ENCODE measurements around the gene OR2T8.
"Not testable (repeated sequence)": the region's sequence is repeated elsewhere in the genome, so short reads cannot be mapped to it uniquely, and the experiment has no call there.

Gene OR2T8

DNA sequence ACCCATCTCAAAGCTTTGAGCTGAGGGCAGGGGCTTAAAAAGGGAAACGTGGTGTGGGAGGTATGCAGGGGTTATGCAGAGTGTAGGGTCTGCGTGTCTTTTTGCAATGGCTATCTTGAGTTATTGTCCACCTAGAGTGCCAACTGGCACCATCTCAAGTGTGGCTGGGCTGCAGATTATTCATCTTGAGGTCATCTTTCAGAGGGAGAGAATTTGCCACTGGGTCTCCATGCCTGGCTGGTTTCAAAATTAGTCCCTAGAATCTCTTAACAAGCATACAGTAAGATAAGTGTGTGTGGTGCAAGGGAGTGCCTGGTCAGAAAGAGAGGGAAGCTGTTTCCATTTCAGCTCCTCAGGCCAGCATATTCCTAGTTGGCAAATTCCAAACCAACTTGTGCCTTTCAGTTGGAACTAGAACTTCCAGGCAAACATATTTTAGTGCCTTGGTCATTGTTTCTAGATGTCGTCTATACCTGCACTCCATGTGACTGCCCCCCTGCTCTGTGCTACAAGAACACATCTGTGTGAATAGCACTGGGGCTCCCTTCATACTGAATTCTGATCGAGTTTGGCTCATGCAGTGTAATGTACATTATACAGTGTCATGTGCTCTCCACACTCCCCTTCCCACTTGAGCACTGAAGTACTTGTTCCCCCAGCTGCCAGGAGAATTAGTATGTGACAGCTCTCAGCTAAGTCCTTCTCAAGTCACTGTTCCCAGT, 5.0 kb upstream of the OR2T8 start:
- Histone ChIP-seq H3K4me3 (ENCODE audit: low read depth in 1 of 2, low read length in 2 of 2) (no peak overlapping the region), H3K27ac (ENCODE audit: low read depth, low read length) (no peak overlapping the region), H3K27me3 (ENCODE audit: control insufficient read depth in 1 of 2, insufficient read depth in 2 of 2, low read length in 2 of 2) (no peaks in the 10 kb centered on the region), H3K36me3 (ENCODE audit: insufficient read depth, low read length) (no peaks in the 10 kb centered on the region), H3K9me3 (ENCODE audit: low read length) (no peaks in the 10 kb centered on the region), H3K9ac (ENCODE audit: low read length) (no peak overlapping the region), H3K4me1 (ENCODE audit: insufficient read depth, low read length) (no peaks in the 10 kb centered on the region)

DNA sequence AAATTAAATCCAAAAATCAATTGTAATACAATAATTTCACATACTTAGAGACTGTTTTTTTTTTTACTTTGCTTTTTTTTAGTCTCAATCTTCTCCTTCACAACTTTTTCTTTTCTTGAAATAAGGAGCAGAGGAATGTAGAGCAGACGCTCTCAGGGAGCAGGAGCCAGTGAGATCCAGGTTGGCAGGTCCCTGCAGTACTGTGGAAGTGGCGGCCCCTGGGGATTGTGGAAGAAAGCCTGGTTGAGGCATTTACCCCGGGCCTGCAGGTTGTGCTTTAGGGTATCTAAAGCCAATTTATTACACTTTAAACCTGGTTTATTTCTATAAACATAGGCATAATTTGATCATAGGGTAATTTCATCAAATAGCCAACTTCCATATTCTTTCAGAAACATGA, 3.9 kb downstream of the OR2T8 start:
- H3K27ac ChIP-seq (ENCODE audit: low read depth, low read length) = no peak overlapping the region
- H3K9me3 ChIP-seq (ENCODE audit: low read length) = no peaks in the 10 kb centered on the region
- H3K4me1 ChIP-seq (ENCODE audit: insufficient read depth, low read length) = no peaks in the 10 kb centered on the region
- H3K27me3 ChIP-seq (ENCODE audit: control insufficient read depth in 1 of 2, insufficient read depth in 2 of 2, low read length in 2 of 2) = no peaks in the 10 kb centered on the region
- no peaks in the 10 kb centered on the region for H3K36me3 ChIP-seq (ENCODE audit: insufficient read depth, low read length)
- no peak overlapping the region for H3K4me3 ChIP-seq (ENCODE audit: low read depth in 1 of 2, low read length in 2 of 2)
- no peak overlapping the region for H3K9ac ChIP-seq (ENCODE audit: low read length)

DNA sequence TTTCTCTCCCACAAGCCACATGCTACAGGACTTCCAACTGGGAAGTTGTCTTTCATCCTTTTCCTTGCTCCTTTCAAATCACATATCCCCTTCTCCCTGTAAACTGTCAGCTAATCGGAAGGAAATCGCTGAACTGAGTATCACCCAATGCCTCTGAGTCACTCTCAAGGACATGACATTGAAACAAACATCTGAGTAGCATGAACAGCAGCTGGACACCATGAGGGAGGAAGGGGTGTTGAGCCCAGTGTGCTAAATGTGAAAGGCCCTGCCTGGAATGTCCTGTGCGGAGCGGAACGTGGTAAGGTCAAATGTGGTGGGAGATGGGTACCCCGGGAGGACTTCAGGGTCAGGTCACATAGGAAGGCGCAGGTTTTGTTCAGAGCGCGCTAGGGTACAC, 4.8 kb downstream of the OR2T8 start, which contains the start of gene OR2AJ1:
TSS of gene OR2AJ1 (plus strand) at position 22 of the 400 bp plus-strand sequence. CDS start 8,880 bp downstream, outside the sequence.
- Histone ChIP-seq H3K4me1 (ENCODE audit: insufficient read depth, low read length) (no peaks in the 10 kb centered on the region), H3K4me3 (ENCODE audit: low read depth in 1 of 2, low read length in 2 of 2) (no peak within 1 kb of the TSS), H3K27me3 (ENCODE audit: control insufficient read depth in 1 of 2, insufficient read depth in 2 of 2, low read length in 2 of 2) (no peaks in the 10 kb centered on the region), H3K9ac (ENCODE audit: low read length) (no peak within 1 kb of the TSS), H3K36me3 (ENCODE audit: insufficient read depth, low read length) (no peaks in the 10 kb centered on the region), H3K27ac (ENCODE audit: low read depth, low read length) (no peak within 1 kb of the TSS), H3K9me3 (ENCODE audit: low read length) (no peaks in the 10 kb centered on the region)

DNA sequence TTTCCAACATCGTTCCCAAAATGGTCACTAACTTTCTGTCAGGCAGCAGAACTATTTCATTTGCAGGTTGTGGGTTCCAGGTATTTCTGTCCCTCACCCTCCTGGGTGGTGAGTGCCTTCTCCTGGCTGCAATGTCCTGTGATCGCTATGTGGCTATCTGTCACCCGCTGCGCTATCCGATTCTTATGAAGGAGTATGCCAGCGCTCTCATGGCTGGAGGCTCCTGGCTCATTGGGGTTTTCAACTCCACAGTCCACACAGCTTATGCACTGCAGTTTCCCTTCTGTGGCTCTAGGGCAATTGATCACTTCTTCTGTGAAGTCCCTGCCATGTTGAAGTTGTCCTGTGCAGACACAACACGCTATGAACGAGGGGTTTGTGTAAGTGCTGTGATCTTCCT, 13.9 kb downstream of the OR2T8 start:
- Histone ChIP-seq H3K9ac (ENCODE audit: low read length) (no peak overlapping the region), H3K4me1 (ENCODE audit: insufficient read depth, low read length) (no peaks in the 10 kb centered on the region), H3K27ac (ENCODE audit: low read depth, low read length) (no peak overlapping the region), H3K27me3 (ENCODE audit: control insufficient read depth in 1 of 2, insufficient read depth in 2 of 2, low read length in 2 of 2) (peaks cover 0 to 7% of the 10 kb centered on the region in 2 donors), H3K36me3 (ENCODE audit: insufficient read depth, low read length) (no peaks in the 10 kb centered on the region), H3K9me3 (ENCODE audit: low read length) (no peaks in the 10 kb centered on the region), H3K4me3 (ENCODE audit: low read depth in 1 of 2, low read length in 2 of 2) (no peak overlapping the region)

DNA sequence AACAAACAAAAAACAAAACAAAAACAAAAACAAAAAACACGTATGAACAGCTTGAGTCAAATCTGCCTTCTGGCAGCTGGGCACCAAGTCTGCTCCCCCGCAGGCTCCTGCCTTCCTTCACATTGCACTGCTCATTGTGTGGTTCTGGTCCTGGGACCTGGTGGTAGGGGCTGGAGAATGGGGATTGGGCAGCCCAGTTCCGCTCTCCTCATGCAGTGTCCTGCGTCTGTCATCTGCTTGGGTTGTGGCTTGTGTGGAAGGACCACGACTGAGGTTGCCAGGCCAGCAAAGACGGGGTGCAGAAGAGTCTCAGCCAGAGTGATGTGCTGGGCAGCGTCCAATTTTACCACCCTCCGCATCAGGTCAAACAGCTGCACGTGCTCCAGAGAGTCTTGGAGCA, 15.7 kb downstream of the OR2T8 start:
- H3K9me3 ChIP-seq (ENCODE audit: low read length) = no peaks in the 10 kb centered on the region
- H3K4me3 ChIP-seq (ENCODE audit: low read depth in 1 of 2, low read length in 2 of 2) = no peak overlapping the region
- no peaks in the 10 kb centered on the region for H3K4me1 ChIP-seq (ENCODE audit: insufficient read depth, low read length)
- no peaks in the 10 kb centered on the region for H3K36me3 ChIP-seq (ENCODE audit: insufficient read depth, low read length)
- no peak overlapping the region for H3K27ac ChIP-seq (ENCODE audit: low read depth, low read length)
- peaks cover 0 to 7% of the 10 kb centered on the region in 2 donors for H3K27me3 ChIP-seq (ENCODE audit: control insufficient read depth in 1 of 2, insufficient read depth in 2 of 2, low read length in 2 of 2)
- no peak overlapping the region for H3K9ac ChIP-seq (ENCODE audit: low read length)

DNA sequence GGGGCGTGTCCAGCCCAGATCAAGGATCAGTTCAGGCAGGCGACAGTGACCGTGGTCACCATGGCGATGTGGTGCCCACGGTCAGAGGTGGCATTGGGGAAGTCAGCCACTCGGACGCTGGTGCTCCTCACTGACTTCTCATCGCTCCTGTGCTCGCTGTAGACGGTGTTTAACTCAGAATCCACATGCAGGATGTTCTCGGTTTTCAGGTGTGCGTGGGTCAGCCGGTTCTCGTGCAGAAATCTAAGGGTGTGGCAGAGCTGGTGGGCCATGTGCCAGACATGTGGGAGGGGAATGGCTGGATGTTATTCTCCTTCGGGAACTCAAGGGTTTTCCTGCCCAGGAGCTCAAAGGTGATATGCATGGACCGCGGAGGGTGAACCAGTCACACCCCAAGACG, 16.4 kb downstream of the OR2T8 start:
- H3K4me3 ChIP-seq (ENCODE audit: low read depth in 1 of 2, low read length in 2 of 2) = no peak overlapping the region
- no peaks in the 10 kb centered on the region for H3K36me3 ChIP-seq (ENCODE audit: insufficient read depth, low read length)
- H3K27ac ChIP-seq (ENCODE audit: low read depth, low read length) = no peak overlapping the region

DNA sequence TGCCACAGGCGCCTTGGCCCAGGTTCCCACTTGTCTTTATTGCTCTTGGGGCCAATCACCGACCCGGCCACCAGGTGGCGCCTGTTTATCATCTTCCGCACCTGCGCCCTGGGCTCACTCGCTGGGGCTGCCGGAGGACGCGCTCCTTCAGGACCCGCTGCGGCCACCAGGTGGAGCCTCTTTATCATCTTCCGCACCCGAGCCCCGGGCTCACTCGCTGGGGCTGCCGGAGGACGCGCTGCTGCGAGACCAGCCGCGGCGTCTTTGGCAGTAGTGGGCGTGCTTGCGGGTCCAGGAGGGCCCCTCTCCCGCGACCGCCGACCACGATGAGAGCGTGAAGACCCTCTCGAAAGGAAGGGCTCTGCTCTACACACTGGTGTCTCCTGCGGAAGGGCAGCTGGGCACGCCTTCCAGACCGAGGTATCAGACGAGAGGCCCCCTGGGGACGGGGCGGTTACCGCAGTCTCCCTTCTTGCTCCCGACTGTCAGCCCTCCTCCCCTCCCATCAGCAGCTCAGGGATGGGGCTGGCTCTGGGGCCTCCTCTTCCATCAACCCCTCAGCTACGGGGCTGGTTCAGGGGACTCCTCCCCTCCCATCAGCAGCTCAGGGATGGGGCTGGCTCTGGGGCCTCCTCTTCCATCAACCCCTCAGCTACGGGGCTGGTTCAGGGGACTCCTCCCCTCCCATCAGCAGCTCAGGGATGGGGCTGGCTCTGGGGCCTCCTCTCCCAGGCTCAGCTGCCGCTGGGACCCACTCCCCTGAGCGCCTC, 17.1 kb downstream of the OR2T8 start:
- not testable (repeated sequence) for H3K9me3 ChIP-seq (ENCODE audit: low read length); H3K9ac ChIP-seq (ENCODE audit: low read length); H3K4me3 ChIP-seq (ENCODE audit: low read depth in 1 of 2, low read length in 2 of 2); H3K27me3 ChIP-seq (ENCODE audit: control insufficient read depth in 1 of 2, insufficient read depth in 2 of 2, low read length in 2 of 2); H3K27ac ChIP-seq (ENCODE audit: low read depth, low read length); H3K36me3 ChIP-seq (ENCODE audit: insufficient read depth, low read length); H3K4me1 ChIP-seq (ENCODE audit: insufficient read depth, low read length)

More for the DNA sequence above, 16.4 kb downstream of the OR2T8 start:
- no peaks in the 10 kb centered on the region for H3K9me3 ChIP-seq (ENCODE audit: low read length)
- H3K9ac ChIP-seq (ENCODE audit: low read length) = no peak overlapping the region
- no peaks in the 10 kb centered on the region for H3K4me1 ChIP-seq (ENCODE audit: insufficient read depth, low read length)
- peaks cover 0 to 7% of the 10 kb centered on the region in 2 donors for H3K27me3 ChIP-seq (ENCODE audit: control insufficient read depth in 1 of 2, insufficient read depth in 2 of 2, low read length in 2 of 2)

DNA sequence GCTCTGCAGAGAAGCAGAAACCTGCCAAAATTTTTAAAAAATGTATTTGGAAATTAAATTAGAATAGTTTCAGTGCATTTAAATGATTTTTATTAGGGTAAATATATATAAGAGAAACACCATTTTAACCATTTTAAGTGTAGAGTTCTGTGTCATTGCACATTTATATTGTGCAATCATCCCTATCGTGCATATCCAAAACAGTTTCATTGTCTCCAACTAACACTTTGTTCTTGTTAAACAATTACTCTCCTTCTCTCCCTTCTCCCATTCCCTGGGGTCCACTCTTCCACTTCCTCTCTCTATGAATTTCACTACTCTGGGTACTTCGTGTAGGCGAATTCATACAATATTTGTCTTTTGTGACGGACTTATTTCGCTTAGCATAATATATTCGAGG, 22.6 kb downstream of the OR2T8 start:
- H3K9ac ChIP-seq (ENCODE audit: low read length) = no peak overlapping the region
- no peaks in the 10 kb centered on the region for H3K36me3 ChIP-seq (ENCODE audit: insufficient read depth, low read length)
- no peak overlapping the region for H3K4me3 ChIP-seq (ENCODE audit: low read depth in 1 of 2, low read length in 2 of 2)
- H3K4me1 ChIP-seq (ENCODE audit: insufficient read depth, low read length) = no peaks in the 10 kb centered on the region
- no peaks in the 10 kb centered on the region for H3K9me3 ChIP-seq (ENCODE audit: low read length)
- no peaks in the 10 kb centered on the region for H3K27me3 ChIP-seq (ENCODE audit: control insufficient read depth in 1 of 2, insufficient read depth in 2 of 2, low read length in 2 of 2)
- no peak overlapping the region for H3K27ac ChIP-seq (ENCODE audit: low read depth, low read length)

DNA sequence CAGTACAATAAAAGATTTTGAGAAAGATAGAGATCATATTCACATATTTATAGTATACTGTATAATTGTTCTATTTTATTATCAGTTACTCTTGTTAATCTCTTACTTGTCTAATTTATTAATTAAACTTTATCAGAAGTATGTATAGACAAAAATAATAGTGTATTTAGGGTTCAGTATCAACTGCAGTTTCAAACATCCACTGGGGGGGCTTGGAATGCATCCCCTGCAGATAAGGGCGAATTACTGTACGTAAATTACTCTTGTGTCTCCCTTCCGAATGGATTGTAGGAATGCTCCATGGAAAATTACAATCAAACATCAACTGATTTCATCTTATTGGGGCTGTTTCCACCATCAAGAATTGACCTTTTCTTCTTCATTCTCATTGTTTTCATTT, 28.5 kb downstream of the OR2T8 start, which contains the start of gene OR2L8:
TSS of gene OR2L8 (plus strand) at position 301 of the 400 bp plus-strand sequence. CDS start at position 301, 0 bp downstream.
- Histone ChIP-seq H3K36me3 (ENCODE audit: insufficient read depth, low read length) (no peaks in the 10 kb centered on the region), H3K4me1 (ENCODE audit: insufficient read depth, low read length) (no peaks in the 10 kb centered on the region), H3K27me3 (ENCODE audit: control insufficient read depth in 1 of 2, insufficient read depth in 2 of 2, low read length in 2 of 2) (no peaks in the 10 kb centered on the region), H3K9me3 (ENCODE audit: low read length) (no peaks in the 10 kb centered on the region), H3K9ac (ENCODE audit: low read length) (no peak within 1 kb of the TSS), H3K4me3 (ENCODE audit: low read depth in 1 of 2, low read length in 2 of 2) (no peak within 1 kb of the TSS), H3K27ac (ENCODE audit: low read depth, low read length) (no peak within 1 kb of the TSS)

DNA sequence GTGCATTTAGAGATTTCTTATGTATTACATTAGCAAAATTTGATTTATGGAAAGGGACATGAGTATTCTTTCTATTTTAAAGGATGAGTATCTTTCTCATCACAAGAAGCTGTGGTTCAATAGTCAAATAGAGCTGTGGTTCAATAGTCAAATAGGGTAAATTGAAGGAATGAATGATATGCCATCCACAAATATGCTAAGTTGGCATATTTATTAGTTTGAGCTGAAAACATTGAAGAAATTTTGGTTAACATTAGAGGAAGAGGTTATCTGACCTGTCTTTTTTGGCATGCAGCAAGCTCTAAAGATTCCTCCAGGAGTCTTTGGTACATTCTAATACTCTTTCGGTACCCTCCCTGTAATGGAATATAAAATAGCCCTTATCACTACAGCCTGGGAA, 33.4 kb downstream of the OR2T8 start:
- H3K27me3 ChIP-seq (ENCODE audit: control insufficient read depth in 1 of 2, insufficient read depth in 2 of 2, low read length in 2 of 2) = no peaks in the 10 kb centered on the region
- H3K36me3 ChIP-seq (ENCODE audit: insufficient read depth, low read length) = no peaks in the 10 kb centered on the region
- H3K9me3 ChIP-seq (ENCODE audit: low read length) = no peaks in the 10 kb centered on the region
- no peaks in the 10 kb centered on the region for H3K4me1 ChIP-seq (ENCODE audit: insufficient read depth, low read length)
- no peak overlapping the region for H3K9ac ChIP-seq (ENCODE audit: low read length)
- H3K4me3 ChIP-seq (ENCODE audit: low read depth in 1 of 2, low read length in 2 of 2) = no peak overlapping the region
- H3K27ac ChIP-seq (ENCODE audit: low read depth, low read length) = no peak overlapping the region

DNA sequence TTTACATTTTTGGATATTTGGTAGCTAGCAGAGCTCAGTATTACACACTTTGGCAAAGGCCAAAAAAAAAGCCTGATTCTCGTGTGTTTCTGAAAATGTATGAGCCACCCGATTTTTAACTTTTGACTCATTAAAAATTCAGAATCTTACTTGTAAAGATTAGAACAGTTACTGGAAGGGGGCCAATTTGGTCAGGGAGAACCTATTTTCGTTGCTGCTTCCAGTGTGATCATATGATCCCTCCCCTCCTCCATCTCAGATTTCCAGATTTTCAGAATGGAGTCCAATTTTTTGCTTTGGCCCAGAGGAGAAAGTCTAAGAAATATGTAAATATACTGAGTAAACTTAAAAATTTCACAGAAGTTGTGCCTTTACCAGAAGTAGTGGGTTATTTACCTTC, 41.7 kb downstream of the OR2T8 start:
- H3K36me3 ChIP-seq (ENCODE audit: insufficient read depth, low read length) = no peaks in the 10 kb centered on the region

More for the DNA sequence above, 41.7 kb downstream of the OR2T8 start:
- Histone ChIP-seq H3K4me1 (ENCODE audit: insufficient read depth, low read length) (no peaks in the 10 kb centered on the region), H3K9me3 (ENCODE audit: low read length) (no peaks in the 10 kb centered on the region), H3K9ac (ENCODE audit: low read length) (no peak overlapping the region), H3K27ac (ENCODE audit: low read depth, low read length) (no peak overlapping the region), H3K27me3 (ENCODE audit: control insufficient read depth in 1 of 2, insufficient read depth in 2 of 2, low read length in 2 of 2) (no peaks in the 10 kb centered on the region), H3K4me3 (ENCODE audit: low read depth in 1 of 2, low read length in 2 of 2) (no peak overlapping the region)
